Panc1 (cell line): ENCODE measurements around the gene GRHPR. TPM values are rescaled to one million over a fixed set of nuclear protein-coding genes. Genes with fewer than 3 reads are reported as not detected.

Source experiments
- ATAC-seq: fragments of 200-7000 bp; cut with Tn5 transposase; 2 replicates; pipeline ENCODE4 v1.9.1; 2020; ENCODE audit warnings: mild to moderate bottlenecking, moderate library complexity
- BruUV-seq: library from RNA; stranded (reverse); fragments of 400-500 nt; replicated peaks from 2 replicates; lab custom pipeline; 2021; lab: Mats Ljungman, UMichigan
- CTCF ChIA-PET: fragments of 300-600 bp; sonication (Branson Sonifier 250); formaldehyde crosslinking; loops from one replicate; lab custom pipeline; 2022; ENCODE audit warnings: antibody characterized with exemption; lab: Charles Lee
- POLR2A ChIA-PET: fragments of 300-600 bp; sonication (Branson Sonifier 250); formaldehyde crosslinking; loops from one replicate; lab custom pipeline; 2022; ENCODE audit warnings: antibody characterized with exemption; lab: Charles Lee
- DNase-seq: peaks from one replicate; pipeline ENCODE4 v3.0.0-alpha.2; 2010; ENCODE audit warnings: low read depth, low spot score
- H3K27ac ChIP-seq: 2 replicates; pipeline ENCODE4 v1.5.1; 2011; ENCODE audit warnings: mild to moderate bottlenecking, low read length, inconsistent platforms
- H3K27me3 ChIP-seq: fragments of 200-500 bp; sonication (Bioruptor generic); 2 replicates; pipeline ENCODE4 v1.6.0; 2014; ENCODE audit warnings: low read length, inconsistent platforms; ENCODE audit not compliant: control insufficient read depth, insufficient read depth
- H3K36me3 ChIP-seq: fragments of 200-500 bp; sonication (Bioruptor generic); 2 replicates; pipeline ENCODE4 v1.5.1; 2014; ENCODE audit warnings: inconsistent platforms, mild to moderate bottlenecking, low read length, moderate library complexity; ENCODE audit not compliant: control insufficient read depth, insufficient read depth
- H3K4me1 ChIP-seq: 2 replicates; pipeline ENCODE4 v1.5.1; 2011; ENCODE audit warnings: inconsistent platforms, mild to moderate bottlenecking, low read length, moderate library complexity; ENCODE audit not compliant: control insufficient read depth, insufficient read depth
- H3K4me3 ChIP-seq, 2 experiments: 2 replicates each; pipeline ENCODE4 v1.5.1; 2011 to 2012; ENCODE audit warnings: low read depth in 2 of 2, low read length in 2 of 2, mild to moderate bottlenecking in 2 of 2, inconsistent platforms in 1 of 2, moderate library complexity in 1 of 2
- H3K9me3 ChIP-seq: fragments of 200-500 bp; sonication (Bioruptor generic); 2 replicates; pipeline ENCODE4 v1.5.1; 2014; ENCODE audit warnings: low read depth, mild to moderate bottlenecking, inconsistent platforms, low read length, moderate library complexity; ENCODE audit not compliant: control insufficient read depth, insufficient read depth
- CTCF ChIP-seq: fragments of 450-650 bp; IDR thresholded peaks from 2 replicates; pipeline ENCODE4 v1.5.1; 2017; ENCODE audit warnings: mild to moderate bottlenecking
- POLR2AphosphoS5 ChIP-seq: IDR thresholded peaks from 2 replicates; pipeline ENCODE4 v1.6.1; 2012; ENCODE audit warnings: mild to moderate bottlenecking, low read depth, low read length, moderate library complexity
- REST ChIP-seq, 2 experiments: IDR thresholded peaks; 2 replicates each; pipeline ENCODE4 v1.6.1; 2011 to 2012; ENCODE audit warnings: low read depth in 2 of 2, control low read depth in 1 of 2, low read length in 1 of 2, mild to moderate bottlenecking in 1 of 2, moderate library complexity in 1 of 2; ENCODE audit not compliant: insufficient read depth in 1 of 2
- SIN3A ChIP-seq: IDR thresholded peaks from 2 replicates; pipeline ENCODE4 v1.6.1; 2012; ENCODE audit warnings: low read depth, mild to moderate bottlenecking, low read length, moderate library complexity, borderline replicate concordance; ENCODE audit not compliant: insufficient read depth
- TCF7L2 ChIP-seq: IDR thresholded peaks from 2 replicates; pipeline ENCODE4 v1.6.1; 2011; ENCODE audit warnings: mild to moderate bottlenecking, low read depth, low read length, inconsistent platforms
- in situ Hi-C: cut with HindIII; loops from 2 replicates; pipeline ENCODE4 v1.10.0; 2016; ENCODE audit warnings: low sequenced_read_pairs, low pct_unique_long_range_greater_than_20kb
- intact Hi-C: fragments of 100-400 bp; cut with micrococcal nuclease; formaldehyde crosslinking; loops from one replicate; pipeline ENCODE4 v1.10.0; 2022; ENCODE audit not compliant: unreplicated experiment
- total RNA-seq: library from RNA; stranded (reverse); gene quantifications from one replicate; pipeline ENCODE4 v1.2.1, GENCODE V29; 2021; ENCODE audit not compliant: unreplicated experiment

Gene GRHPR
- total RNA-seq, 1 experiment from 2014 or later: 238 TPM

GRCh38 chr9:37413311-37413710, 9.2 kb upstream of the GRHPR start:
- TF ChIP-seq TCF7L2 (no peak), REST (IDR thresholded peaks at IDR 0.05; ENCODE audit: insufficient read depth in 1 of 2, low read depth in 2 of 2, low read length in 1 of 2) (no peak), POLR2AphosphoS5 (no peak), SIN3A (no peak), CTCF (no peak)
- Histone ChIP-seq H3K36me3 (no peaks in the 10 kb centered on the region), H3K4me1 (peaks cover 43% of the 10 kb centered on the region), H3K4me3 (no peak overlapping the region), H3K27ac (peak overlapping the region; percentile 14; the same call in 1 of the 2 replicates), H3K27me3 (no peaks in the 10 kb centered on the region), H3K9me3 (no peaks in the 10 kb centered on the region)
- POLR2A ChIA-PET: no interaction called here
- intact Hi-C loops (loop anchor here (5.0 kb wide), 1 partner anchor 416 kb away; no protein-coding TSS in a partner anchor), in situ Hi-C loops (no loop called here)
- CTCF ChIA-PET: no interaction called here
- no peak for DNase-seq
- BruUV-seq: no TSS peak
- no peak for ATAC-seq

- ATAC-seq (no peak), DNase-seq (no peak)
- intact Hi-C loops (loop anchor here (5.0 kb wide), 1 partner anchor 417 kb away; no protein-coding TSS in a partner anchor), in situ Hi-C loops (no loop called here)
- H3K27ac ChIP-seq: peak overlapping the region; percentile 84
- no peak overlapping the region for H3K4me3 ChIP-seq
- H3K9me3 ChIP-seq: no peaks in the 10 kb centered on the region
- ChIA-PET CTCF (interaction anchor here (1.3 kb wide), 1 partner anchor 8 kb away, joined by 6 read pairs; no protein-coding TSS in a partner anchor), POLR2A (no interaction called here)
- TF ChIP-seq TCF7L2 (no peak), SIN3A (no peak), REST (IDR thresholded peaks at IDR 0.05; ENCODE audit: insufficient read depth in 1 of 2, low read depth in 2 of 2, low read length in 1 of 2) (no peak), POLR2AphosphoS5 (no peak), CTCF (no peak)
- H3K36me3 ChIP-seq: no peaks in the 10 kb centered on the region
- no peaks in the 10 kb centered on the region for H3K27me3 ChIP-seq
- H3K4me1 ChIP-seq: peaks cover 43% of the 10 kb centered on the region
- no TSS peak for BruUV-seq
Observed at GRCh38 chr9:37414503-37414943, 8.0 kb upstream of the GRHPR start.
